H1 (cell line): Measurements from ENCODE around the gene RB1. TPM values are rescaled to one million over a fixed set of nuclear protein-coding genes. Genes with fewer than 3 reads are reported as not detected.

Source experiments
- CTCF ChIA-PET: fragments of 300-600 bp; sonication (Branson Sonifier 250); formaldehyde crosslinking; loops from one replicate; lab custom pipeline; 2021; ENCODE audit not compliant: partially characterized antibody; lab: Charles Lee
- POLR2A ChIA-PET: fragments of 300-600 bp; sonication (Branson Sonifier 250); formaldehyde crosslinking; loops from one replicate; lab custom pipeline; 2021; ENCODE audit warnings: inconsistent platforms; ENCODE audit not compliant: partially characterized antibody; lab: Charles Lee
- DNase-seq, 2 experiments: peaks; one replicate each; pipeline versions ENCODE4 v3.0.0 to v3.0.0-alpha.2; 2010 to 2022; ENCODE audit warnings: low spot score in 2 of 2, low read depth in 1 of 2, mixed read lengths in 1 of 2
- FAIRE-seq: peaks from 2 replicates; lab custom pipeline; 2011; peaks lifted over from hg19 to GRCh38; lab: Jason Lieb, UNC
- H2AFZ ChIP-seq: 2 replicates; pipeline ENCODE4 v1.8.1; 2012; ENCODE audit warnings: low read length, inconsistent platforms
- H2AK5ac ChIP-seq: 2 replicates; pipeline ENCODE4 v1.6.1; 2013; ENCODE audit warnings: low read depth, low read length
- H2BK120ac ChIP-seq: replicated peaks from 2 replicates; pipeline ENCODE3; 2013; ENCODE audit warnings: low read depth, low read length, inconsistent platforms
- H2BK12ac ChIP-seq: 2 replicates; pipeline ENCODE4 v1.6.1; 2013; ENCODE audit warnings: low read depth, low read length
- H2BK15ac ChIP-seq: 2 replicates; pipeline ENCODE4 v1.6.1; 2013; ENCODE audit warnings: low read length
- H2BK20ac ChIP-seq: 2 replicates; pipeline ENCODE4 v1.6.1; 2013; ENCODE audit warnings: low read length
- H2BK5ac ChIP-seq: 2 replicates; pipeline ENCODE4 v1.6.1; 2013; ENCODE audit warnings: low read depth, low read length
- H3K14ac ChIP-seq: 2 replicates; pipeline ENCODE4 v1.6.1; 2013; ENCODE audit warnings: inconsistent platforms; ENCODE audit not compliant: insufficient read length
- H3K18ac ChIP-seq: 2 replicates; pipeline ENCODE4 v1.6.1; 2013; ENCODE audit warnings: low read length; ENCODE audit errors: extremely low read depth
- H3K23ac ChIP-seq: 2 replicates; pipeline ENCODE4 v1.6.1; 2013; ENCODE audit warnings: inconsistent platforms; ENCODE audit not compliant: insufficient read length
- H3K23me2 ChIP-seq: 2 replicates; pipeline ENCODE4 v1.6.1; 2013; ENCODE audit warnings: low read depth, low read length
- H3K27ac ChIP-seq: 2 replicates; pipeline ENCODE4 v1.6.1; 2011; ENCODE audit warnings: low read depth, low read length, inconsistent platforms
- H3K27me3 ChIP-seq, 4 experiments: replicated peaks in 1 of 4; 1 replicate in 1 of 4; 2 replicates in 3 of 4; pipeline versions ENCODE4 v1.6.1 to v1.8.1; 2011 to 2013; ENCODE audit warnings: low read length in 3 of 4, mild to moderate bottlenecking in 3 of 4, inconsistent platforms in 2 of 4, mixed read lengths in 2 of 4, moderate library complexity in 1 of 4; ENCODE audit not compliant: control insufficient read depth in 3 of 4, insufficient read depth in 3 of 4; ENCODE audit errors: extremely low read depth in 1 of 4
- H3K36me3 ChIP-seq, 4 experiments: 2 replicates each; pipeline versions ENCODE4 v1.6.1 to v1.8.1; 2011 to 2013; ENCODE audit warnings: mild to moderate bottlenecking in 4 of 4, low read length in 3 of 4, moderate library complexity in 2 of 4, control low read depth in 1 of 4, inconsistent platforms in 1 of 4; ENCODE audit not compliant: insufficient read depth in 4 of 4, control insufficient read depth in 2 of 4
- H3K4ac ChIP-seq: replicated peaks from 2 replicates; pipeline ENCODE3; 2013; ENCODE audit warnings: low read length, low read depth, mixed read lengths, inconsistent platforms; ENCODE audit not compliant: insufficient read length
- H3K4me1 ChIP-seq, 4 experiments: replicated peaks in 1 of 4; 1 replicate in 1 of 4; 2 replicates in 3 of 4; pipeline versions ENCODE4 v1.6.1 to v1.8.1; 2011 to 2013; ENCODE audit warnings: low read length in 3 of 4, inconsistent platforms in 2 of 4, mixed read lengths in 1 of 4; ENCODE audit not compliant: insufficient read depth in 4 of 4, control insufficient read depth in 3 of 4
- H3K4me2 ChIP-seq, 2 experiments: 2 replicates each; pipeline versions ENCODE4 v1.6.1 to v1.8.1; 2011 to 2013; ENCODE audit warnings: low read depth in 2 of 2, low read length in 2 of 2, control low read depth in 1 of 2, inconsistent platforms in 1 of 2, mild to moderate bottlenecking in 1 of 2; ENCODE audit not compliant: insufficient read depth in 1 of 2
- H3K4me3 ChIP-seq, 4 experiments: fragments of 200-600, 300-600 bp in 1 of 4; sonication (generic), shearing (Covaris generic), sonication (Bioruptor Twin) in 1 of 4; 2 replicates each; pipeline versions ENCODE4 v1.5.1 to v1.8.1; 2011 to 2016; ENCODE audit warnings: low read length in 4 of 4, low read depth in 3 of 4, control low read depth in 2 of 4, inconsistent platforms in 2 of 4, mild to moderate bottlenecking in 2 of 4, mixed read lengths in 1 of 4, moderate library complexity in 1 of 4; ENCODE audit not compliant: insufficient read depth in 2 of 4; ENCODE audit errors: extremely low read depth in 1 of 4
- H3K56ac ChIP-seq: replicated peaks from 2 replicates; pipeline ENCODE3; 2013; ENCODE audit warnings: low read depth, mild to moderate bottlenecking, mixed read lengths, low read length, inconsistent platforms; ENCODE audit not compliant: insufficient read length
- H3K79me1 ChIP-seq: 2 replicates; pipeline ENCODE4 v1.6.1; 2013; ENCODE audit warnings: low read depth, low read length, control low read depth
- H3K79me2 ChIP-seq, 2 experiments: 2 replicates each; pipeline versions ENCODE4 v1.6.1 to v1.8.1; 2012 to 2013; ENCODE audit warnings: low read length in 2 of 2, mild to moderate bottlenecking in 2 of 2, inconsistent platforms in 1 of 2; ENCODE audit not compliant: insufficient read depth in 2 of 2, control insufficient read depth in 1 of 2
- H3K9ac ChIP-seq, 4 experiments: replicated peaks in 1 of 4; 1 replicate in 1 of 4; 2 replicates in 3 of 4; pipeline versions ENCODE4 v1.6.1 to v1.8.1; 2011 to 2013; ENCODE audit warnings: low read depth in 3 of 4, low read length in 3 of 4, control low read depth in 2 of 4, mild to moderate bottlenecking in 2 of 4, moderate library complexity in 2 of 4, inconsistent platforms in 1 of 4; ENCODE audit errors: extremely low read depth in 1 of 4
- H3K9me3 ChIP-seq, 2 experiments: 2 replicates each; pipeline versions ENCODE4 v1.6.1 to v1.8.1; 2012 to 2013; ENCODE audit warnings: mild to moderate bottlenecking in 2 of 2, moderate library complexity in 2 of 2, control low read depth in 1 of 2, inconsistent platforms in 1 of 2, low read depth in 1 of 2, low read length in 1 of 2, mixed read lengths in 1 of 2; ENCODE audit not compliant: insufficient read depth in 2 of 2
- H4K20me1 ChIP-seq, 2 experiments: replicated peaks in 1 of 2; 2 replicates each; pipeline versions ENCODE3 to v1.8.1; 2011 to 2013; ENCODE audit warnings: inconsistent platforms in 2 of 2, low read length in 2 of 2, mild to moderate bottlenecking in 1 of 2; ENCODE audit not compliant: insufficient read depth in 2 of 2, control insufficient read depth in 1 of 2
- H4K5ac ChIP-seq: 2 replicates; pipeline ENCODE4 v1.6.1; 2013; ENCODE audit warnings: low read length, low read depth, mixed read lengths, inconsistent platforms; ENCODE audit not compliant: insufficient read length
- H4K8ac ChIP-seq: 2 replicates; pipeline ENCODE4 v1.8.0; 2013; ENCODE audit warnings: mild to moderate bottlenecking, moderate library complexity, low read length, inconsistent platforms; ENCODE audit not compliant: insufficient read depth; ENCODE audit errors: extremely low read depth
- H4K91ac ChIP-seq: replicated peaks from 2 replicates; pipeline ENCODE3; 2013; ENCODE audit warnings: low read length, mixed read lengths, inconsistent platforms; ENCODE audit not compliant: insufficient read length
- POLR2AphosphoS5 ChIP-seq: IDR thresholded peaks from 2 replicates; pipeline ENCODE4 v1.6.1; 2011; ENCODE audit warnings: low read depth, low read length
- WGBS, 2 experiments: shearing (Covaris generic) in 1 of 2; methylation state at CpG; one replicate each; pipeline versions ENCODE4 v1.1.6 to v1.1.7; 2013 to 2015; ENCODE audit warnings: low lambda C conversion rate in 2 of 2, mixed read lengths in 2 of 2, inconsistent platforms in 1 of 2, low coverage in 1 of 2, missing lambda C conversion rate in 1 of 2; ENCODE audit not compliant: insufficient replicate concordance in 2 of 2, insufficient coverage in 1 of 2, insufficient read length in 1 of 2; ENCODE audit errors: extremely low coverage in 1 of 2, missing lambda C conversion rate in 1 of 2; 5-methylcytosine and 5-hydroxymethylcytosine counted together
- polyA plus RNA-seq, 7 experiments: library from polyadenylated mRNA; depleted of rRNA in 3 of 7; stranded (reverse) in 5 of 7; unstranded in 2 of 7; fragments of >200 nt in 5 of 7; fragments of 200-250 nt in 2 of 7; gene quantifications; 1 replicate in 5 of 7; 2 replicates in 1 of 7; 4 replicates in 1 of 7; pipeline versions ENCODE4 v1.2.1 to v1.2.3, GENCODE V29; 2011 to 2013; ENCODE audit warnings: missing spikeins in 2 of 7, mixed read lengths in 2 of 7
- total RNA-seq: library from RNA; stranded (reverse); fragmentation: NEBNext Ultra II Directional; extraction: Animal tissue kit (Norgen Biotek cat#: 25700); gene quantifications from 2 replicates; pipeline ENCODE4 v1.2.1, GENCODE V29; 2021

Gene RB1
- total and polyA plus RNA-seq, 2 of the 8 experiments (the other 6 are each of a cell fraction or from before 2014, with no cell fraction given): 4.1 to 17.5 TPM

GRCh38 chr13:48518083-48518482 lies 214.5 kb downstream of the RB1 start:
- H2AK5ac ChIP-seq: no peak overlapping the region
- no peak overlapping the region for H3K4ac ChIP-seq
- no peak overlapping the region for H3K4me2 ChIP-seq
- no peaks in the 10 kb centered on the region for H3K79me2 ChIP-seq
- H3K27ac ChIP-seq: no peak overlapping the region
- H3K9me3 ChIP-seq: no peaks in the 10 kb centered on the region
- no peak overlapping the region for H3K9ac ChIP-seq
- H3K4me1 ChIP-seq: no peaks in the 10 kb centered on the region
- no peak for TF ChIP-seq POLR2AphosphoS5
- no peaks in the 10 kb centered on the region for H3K79me1 ChIP-seq
- no peaks in the 10 kb centered on the region for H3K27me3 ChIP-seq
- ChIA-PET POLR2A (no interaction called here), CTCF (interaction anchor here (0.7 kb wide), 1 partner anchor 24 kb away, joined by 3 read pairs; no protein-coding TSS in a partner anchor)
- DNase-seq: no peak
- no peak overlapping the region for H2BK20ac ChIP-seq
- H2BK5ac ChIP-seq: no peak overlapping the region
- H2BK12ac ChIP-seq: no peak overlapping the region
- H4K91ac ChIP-seq: no peak overlapping the region
- H3K23me2 ChIP-seq: no peaks in the 10 kb centered on the region
- H3K36me3 ChIP-seq: peaks cover 0 to 3% (median 0%) of the 10 kb centered on the region in 4 experiments; a peak in 1 of 8 replicates
- H4K20me1 ChIP-seq: no peaks in the 10 kb centered on the region
- no peak overlapping the region for H3K14ac ChIP-seq
- H3K23ac ChIP-seq: no peak overlapping the region
- no peak for FAIRE-seq
- 93% methylated on average over 1 of the region's 1 CpG; no CpG with 5 or more reads in 1 of the 2 experiments for WGBS, 2 experiments
- H3K56ac ChIP-seq: no peak overlapping the region
- H3K18ac ChIP-seq: no peak overlapping the region
- H2BK15ac ChIP-seq: no peak overlapping the region
- no peak overlapping the region for H2BK120ac ChIP-seq
- H2AFZ ChIP-seq: no peak overlapping the region
- no peak overlapping the region for H3K4me3 ChIP-seq
- no peak overlapping the region for H4K8ac ChIP-seq
- H4K5ac ChIP-seq: no peak overlapping the region
